ENCODE measurements around the gene DLGAP1. TPM values are rescaled to one million over a fixed set of nuclear protein-coding genes. Genes with fewer than 3 reads are reported as not detected.

Gene DLGAP1
- total and polyA plus RNA-seq, 4 donors, result 0.06 to 1.2 (median 0.17) TPM; not detected in 1

DNA sequence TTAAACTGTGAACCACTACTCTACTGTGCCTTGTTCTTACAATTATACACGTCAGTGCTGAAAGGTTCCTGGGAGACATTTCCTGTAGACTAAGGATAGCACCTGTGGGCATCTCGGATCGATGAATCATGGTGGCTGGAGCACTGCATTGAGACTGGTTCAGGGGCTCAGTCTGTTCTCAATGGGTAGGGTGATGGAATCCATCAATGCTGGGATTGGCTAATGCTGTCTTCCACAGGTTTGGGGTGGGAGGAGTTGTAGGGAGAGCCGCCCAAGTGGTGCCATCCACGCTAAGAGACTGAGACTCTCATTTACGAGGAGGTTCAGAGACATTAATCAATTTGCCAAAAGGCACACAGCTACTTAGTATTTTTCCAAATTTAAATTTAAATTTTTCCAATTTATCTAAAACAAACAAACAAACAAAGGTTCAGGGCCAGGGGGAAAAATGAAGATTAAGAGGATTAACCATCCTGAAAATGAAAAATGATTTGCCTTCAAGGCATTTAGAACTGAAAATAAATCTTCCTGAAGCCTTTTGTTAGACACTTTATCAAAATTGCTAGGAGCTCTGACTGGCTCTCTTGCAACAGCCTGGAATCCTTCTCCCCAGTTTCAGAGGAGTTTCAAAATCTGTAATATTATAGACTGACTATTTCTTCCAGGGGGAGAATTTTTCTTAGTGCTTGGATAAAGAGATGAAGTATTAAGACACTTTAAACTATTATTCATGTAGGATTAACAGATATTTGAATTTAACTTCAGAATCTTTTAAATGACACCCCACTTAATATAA, 645.9 kb downstream of the DLGAP1 start:
- H3K4me1 ChIP-seq (ENCODE audit: control insufficient read depth in 4 of 4, insufficient read depth in 4 of 4, low read length in 3 of 4), result no peaks in the 10 kb centered on the region
- no peak for TF ChIP-seq RAD21 (IDR thresholded peaks at IDR 0.05)
- no peak for TF ChIP-seq NR2F2 (IDR thresholded peaks at IDR 0.05)
- no peak for TF ChIP-seq TAF1 (conservative IDR thresholded peaks at IDR 0.05)
- TF ChIP-seq RXRA (IDR thresholded peaks at IDR 0.05), result no peak
- TF ChIP-seq FOXA1 (IDR thresholded peaks at IDR 0.05), result no peak
- TF ChIP-seq YY1 (IDR thresholded peaks at IDR 0.05), result no peak
- no peak for TF ChIP-seq HNF4G (IDR thresholded peaks at IDR 0.05)
- TF ChIP-seq FOXA2 (IDR thresholded peaks at IDR 0.05), result no peak
- no peak for TF ChIP-seq EGR1 (IDR thresholded peaks at IDR 0.05; ENCODE audit: low read depth in 2 of 2)
- TF ChIP-seq GABPA (IDR thresholded peaks at IDR 0.05 in 1 of 2, conservative IDR thresholded peaks at IDR 0.05 in 1 of 2), result no peak
- TF ChIP-seq HNF4A (conservative IDR thresholded peaks at IDR 0.05), result no peak
- no peak for TF ChIP-seq JUND (IDR thresholded peaks at IDR 0.05)
- no peak for TF ChIP-seq REST (IDR thresholded peaks at IDR 0.05)
- DNase-seq (ENCODE audit: low spot score), result no peak
- no peak overlapping the region for H3K27ac ChIP-seq (ENCODE audit: low read depth in 1 of 2, low read length in 2 of 2)
- H3K27me3 ChIP-seq (ENCODE audit: control insufficient read depth in 4 of 4, insufficient read depth in 4 of 4, low read length in 3 of 4), result peaks cover 0 to 3% (median 0%) of the 10 kb centered on the region in 4 donors
- no peak overlapping the region for H3K9ac ChIP-seq (ENCODE audit: low read depth in 1 of 2, low read length in 2 of 2)
- WGBS, result 92% methylated on average over 6 of the region's 6 CpGs
- H3K36me3 ChIP-seq (ENCODE audit: control insufficient read depth in 4 of 4, insufficient read depth in 3 of 4, low read depth in 1 of 4, low read length in 3 of 4), result no peaks in the 10 kb centered on the region
- H3K9me3 ChIP-seq (ENCODE audit: control insufficient read depth in 4 of 4, low read length in 3 of 4), result no peaks in the 10 kb centered on the region
- no peak overlapping the region for H3K4me3 ChIP-seq (ENCODE audit: low read depth in 1 of 3, low read length in 3 of 3)

DNA sequence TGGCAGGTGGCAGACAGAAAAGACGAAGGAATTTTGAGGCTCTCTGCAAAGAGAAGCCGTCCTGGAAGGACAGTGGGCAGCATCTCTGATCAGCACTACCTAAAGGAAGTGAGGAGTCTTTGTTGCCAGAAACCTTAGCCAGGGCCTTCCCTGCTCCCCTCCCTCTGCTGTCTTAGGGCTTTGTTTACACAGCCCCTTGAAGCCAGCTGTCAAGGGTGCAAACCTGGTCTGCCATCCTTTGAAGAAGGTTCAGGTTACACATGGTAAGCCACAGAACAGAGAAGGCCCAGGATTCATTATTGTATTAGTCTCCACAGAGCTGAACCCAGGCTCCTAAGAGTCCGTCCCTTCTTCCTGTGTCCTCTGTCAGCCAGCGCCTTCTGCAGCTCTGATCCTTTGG, 648.5 kb downstream of the DLGAP1 start:
- Histone ChIP-seq H3K27ac (ENCODE audit: low read depth in 1 of 2, low read length in 2 of 2) (no peak overlapping the region), H3K9me3 (ENCODE audit: control insufficient read depth in 4 of 4, low read length in 3 of 4) (no peaks in the 10 kb centered on the region), H3K27me3 (ENCODE audit: control insufficient read depth in 4 of 4, insufficient read depth in 4 of 4, low read length in 3 of 4) (peaks cover 0 to 3% (median 0%) of the 10 kb centered on the region in 4 donors), H3K4me1 (ENCODE audit: control insufficient read depth in 4 of 4, insufficient read depth in 4 of 4, low read length in 3 of 4) (no peaks in the 10 kb centered on the region), H3K4me3 (ENCODE audit: low read depth in 1 of 3, low read length in 3 of 3) (no peak overlapping the region), H3K9ac (ENCODE audit: low read depth in 1 of 2, low read length in 2 of 2) (no peak overlapping the region), H3K36me3 (ENCODE audit: control insufficient read depth in 4 of 4, insufficient read depth in 3 of 4, low read depth in 1 of 4, low read length in 3 of 4) (no peaks in the 10 kb centered on the region)
- no peak for DNase-seq (ENCODE audit: low spot score)
- 85% methylated on average over 4 of the region's 4 CpGs for WGBS
- TF ChIP-seq HNF4A (conservative IDR thresholded peaks at IDR 0.05), result no peak
- TF ChIP-seq, protein P1, sequence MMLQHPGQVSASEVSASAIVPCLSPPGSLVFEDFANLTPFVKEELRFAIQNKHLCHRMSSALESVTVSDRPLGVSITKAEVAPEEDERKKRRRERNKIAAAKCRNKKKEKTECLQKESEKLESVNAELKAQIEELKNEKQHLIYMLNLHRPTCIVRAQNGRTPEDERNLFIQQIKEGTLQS (IDR thresholded peaks at IDR 0.05), result no peak
- TF ChIP-seq SP1 (IDR thresholded peaks at IDR 0.05), result no peak
- TF ChIP-seq NR2F2 (IDR thresholded peaks at IDR 0.05), result no peak
- TF ChIP-seq REST (IDR thresholded peaks at IDR 0.05), result no peak
- no peak for TF ChIP-seq RXRA (IDR thresholded peaks at IDR 0.05)
- TF ChIP-seq FOXA1 (IDR thresholded peaks at IDR 0.05), result no peak
- no peak for TF ChIP-seq MAX (IDR thresholded peaks at IDR 0.05)
- TF ChIP-seq EGR1 (IDR thresholded peaks at IDR 0.05; ENCODE audit: low read depth in 2 of 2), result no peak
- TF ChIP-seq JUND (IDR thresholded peaks at IDR 0.05), result no peak
- no peak for TF ChIP-seq YY1 (IDR thresholded peaks at IDR 0.05)
- no peak for TF ChIP-seq TAF1 (conservative IDR thresholded peaks at IDR 0.05)
- no peak for TF ChIP-seq HNF4G (IDR thresholded peaks at IDR 0.05)
- TF ChIP-seq GABPA (IDR thresholded peaks at IDR 0.05 in 1 of 2, conservative IDR thresholded peaks at IDR 0.05 in 1 of 2), result no peak

All from liver (tissue), 9 donors.